Measurements from ENCODE around the gene SPARC.

The SPARC gene

GRCh38 chr5:151708126-151708525 lies 21.4 kb upstream of the SPARC start:
- Histone ChIP-seq H3K9ac (ENCODE audit: low read depth, low read length, poor library complexity, severe bottlenecking) (no peak overlapping the region), H3K4me3 (ENCODE audit: low read length, poor library complexity, severe bottlenecking) (no peak overlapping the region), H3K79me2 (ENCODE audit: insufficient read depth, low read length) (no peaks in the 10 kb centered on the region), H2AFZ (ENCODE audit: low read length) (no peak overlapping the region), H3K9me2 (replicated peaks; ENCODE audit: low read depth, low read length) (no peaks in the 10 kb centered on the region), H4K20me1 (ENCODE audit: insufficient read depth, low read length, poor library complexity, severe bottlenecking) (no peaks in the 10 kb centered on the region), H3F3A (ENCODE audit: low read depth) (no peaks in the 10 kb centered on the region), H3K4me2 (ENCODE audit: low read depth, low read length, poor library complexity, severe bottlenecking) (no peak overlapping the region), H3K9me3 (ENCODE audit: insufficient read depth, low read depth, low read length) (no peaks in the 10 kb centered on the region), H3K36me3 (ENCODE audit: insufficient read depth, low read length) (no peaks in the 10 kb centered on the region), H3K4me1 (ENCODE audit: insufficient read depth, low read length, poor library complexity, severe bottlenecking) (peaks cover 12% of the 10 kb centered on the region), H3K27me3 (ENCODE audit: insufficient read depth, low read length, poor library complexity, severe bottlenecking) (no peaks in the 10 kb centered on the region)
- TF ChIP-seq EZH2phosphoT487 (IDR thresholded peaks at IDR 0.05; ENCODE audit: borderline replicate concordance): no peak
- no peak for TF ChIP-seq CTCF (conservative IDR thresholded peaks at IDR 0.05; ENCODE audit: low read length)

- Histone ChIP-seq H3K9me3 (ENCODE audit: insufficient read depth, low read depth, low read length) (no peaks in the 10 kb centered on the region), H3K79me2 (ENCODE audit: insufficient read depth, low read length) (no peaks in the 10 kb centered on the region), H3K9ac (ENCODE audit: low read depth, low read length, poor library complexity, severe bottlenecking) (no peak overlapping the region), H2AFZ (ENCODE audit: low read length) (no peak overlapping the region), H3K4me1 (ENCODE audit: insufficient read depth, low read length, poor library complexity, severe bottlenecking) (peaks cover 12% of the 10 kb centered on the region), H4K20me1 (ENCODE audit: insufficient read depth, low read length, poor library complexity, severe bottlenecking) (no peaks in the 10 kb centered on the region), H3K36me3 (ENCODE audit: insufficient read depth, low read length) (no peaks in the 10 kb centered on the region), H3K4me2 (ENCODE audit: low read depth, low read length, poor library complexity, severe bottlenecking) (no peak overlapping the region), H3F3A (ENCODE audit: low read depth) (no peaks in the 10 kb centered on the region), H3K4me3 (ENCODE audit: low read length, poor library complexity, severe bottlenecking) (no peak overlapping the region), H3K9me2 (replicated peaks; ENCODE audit: low read depth, low read length) (no peaks in the 10 kb centered on the region), H3K27me3 (ENCODE audit: insufficient read depth, low read length, poor library complexity, severe bottlenecking) (no peaks in the 10 kb centered on the region)
- no peak for TF ChIP-seq CTCF (conservative IDR thresholded peaks at IDR 0.05; ENCODE audit: low read length)
- TF ChIP-seq EZH2phosphoT487 (IDR thresholded peaks at IDR 0.05; ENCODE audit: borderline replicate concordance): no peak
Observed at GRCh38 chr5:151707567-151707966, 20.9 kb upstream of the SPARC start.

- H3K36me3 ChIP-seq (ENCODE audit: insufficient read depth, low read length): no peaks in the 10 kb centered on the region
- H3K4me2 ChIP-seq (ENCODE audit: low read depth, low read length, poor library complexity, severe bottlenecking): no peak overlapping the region
- H3F3A ChIP-seq (ENCODE audit: low read depth): no peaks in the 10 kb centered on the region
- H4K20me1 ChIP-seq (ENCODE audit: insufficient read depth, low read length, poor library complexity, severe bottlenecking): no peaks in the 10 kb centered on the region
- H3K79me2 ChIP-seq (ENCODE audit: insufficient read depth, low read length): no peaks in the 10 kb centered on the region
- no peak overlapping the region for H3K4me3 ChIP-seq (ENCODE audit: low read length, poor library complexity, severe bottlenecking)
- no peaks in the 10 kb centered on the region for H3K27me3 ChIP-seq (ENCODE audit: insufficient read depth, low read length, poor library complexity, severe bottlenecking)
- no peaks in the 10 kb centered on the region for H3K9me3 ChIP-seq (ENCODE audit: insufficient read depth, low read depth, low read length)
- H3K4me1 ChIP-seq (ENCODE audit: insufficient read depth, low read length, poor library complexity, severe bottlenecking): peaks cover 12% of the 10 kb centered on the region
- TF ChIP-seq CTCF (conservative IDR thresholded peaks at IDR 0.05; ENCODE audit: low read length): no peak
- TF ChIP-seq EZH2phosphoT487 (IDR thresholded peaks at IDR 0.05; ENCODE audit: borderline replicate concordance): no peak
- no peak overlapping the region for H2AFZ ChIP-seq (ENCODE audit: low read length)
- H3K9ac ChIP-seq (ENCODE audit: low read depth, low read length, poor library complexity, severe bottlenecking): no peak overlapping the region
- H3K9me2 ChIP-seq (replicated peaks; ENCODE audit: low read depth, low read length): no peaks in the 10 kb centered on the region
Observed at GRCh38 chr5:151706906-151707305, 20.2 kb upstream of the SPARC start.

All from Loucy (cell line).